DOHH2 (cell line): ENCODE results near the gene ZFYVE1.

Source experiments
- CTCF ChIP-seq: fragments of 200-600 bp; sonication (generic); IDR thresholded peaks from one replicate; pipeline ENCODE4 v1.5.1; 2014; ENCODE audit warnings: antibody characterized with exemption, mild to moderate bottlenecking, low read depth, low read length; ENCODE audit not compliant: poor library complexity, severe bottlenecking
- EZH2phosphoT487 ChIP-seq: fragments of 200-600 bp; sonication (generic); IDR thresholded peaks from 2 replicates; pipeline ENCODE4 v1.6.1; 2017; ENCODE audit warnings: borderline replicate concordance, mild to moderate bottlenecking, antibody characterized with exemption, low read length, moderate library complexity, mixed read lengths

GRCh38 chr14:72965249-72965648 is 61.7 kb downstream of the ZFYVE1 start:
- TF ChIP-seq CTCF: no peak
- TF ChIP-seq EZH2phosphoT487: no peak
